C4-2B (cell line): ENCODE measurements around the gene NTNG1.

Experiments
- ZFX ChIP-seq: fragments of 450-650 bp; IDR thresholded peaks from 2 replicates; pipeline ENCODE4 v1.6.1; 2017
- TF ChIP-seq, protein P1 (sequence below): fragments of 450-650 bp; conservative IDR thresholded peaks from 2 replicates; pipeline ENCODE4 v1.5.1; 2017; ENCODE audit warnings: mild to moderate bottlenecking

DNA sequence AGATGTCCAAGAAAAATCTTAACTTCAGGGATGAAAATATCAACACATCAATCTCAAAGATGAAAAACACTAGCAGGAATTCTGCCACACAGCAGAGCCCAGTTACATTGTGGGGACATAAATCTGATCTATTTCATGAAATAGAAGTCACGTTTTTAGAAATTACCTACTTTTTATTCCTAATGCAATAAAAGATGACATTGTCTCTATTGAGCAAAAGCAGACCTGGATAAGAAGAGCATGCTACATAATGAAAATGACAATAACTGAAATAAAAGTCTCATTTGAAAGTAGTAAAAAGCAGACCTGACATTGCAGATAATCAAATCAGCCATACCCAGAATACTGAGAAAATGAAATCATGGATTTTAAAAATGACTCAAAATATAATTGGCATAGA lies 156.8 kb downstream of the NTNG1 start:
- TF ChIP-seq, protein P1, sequence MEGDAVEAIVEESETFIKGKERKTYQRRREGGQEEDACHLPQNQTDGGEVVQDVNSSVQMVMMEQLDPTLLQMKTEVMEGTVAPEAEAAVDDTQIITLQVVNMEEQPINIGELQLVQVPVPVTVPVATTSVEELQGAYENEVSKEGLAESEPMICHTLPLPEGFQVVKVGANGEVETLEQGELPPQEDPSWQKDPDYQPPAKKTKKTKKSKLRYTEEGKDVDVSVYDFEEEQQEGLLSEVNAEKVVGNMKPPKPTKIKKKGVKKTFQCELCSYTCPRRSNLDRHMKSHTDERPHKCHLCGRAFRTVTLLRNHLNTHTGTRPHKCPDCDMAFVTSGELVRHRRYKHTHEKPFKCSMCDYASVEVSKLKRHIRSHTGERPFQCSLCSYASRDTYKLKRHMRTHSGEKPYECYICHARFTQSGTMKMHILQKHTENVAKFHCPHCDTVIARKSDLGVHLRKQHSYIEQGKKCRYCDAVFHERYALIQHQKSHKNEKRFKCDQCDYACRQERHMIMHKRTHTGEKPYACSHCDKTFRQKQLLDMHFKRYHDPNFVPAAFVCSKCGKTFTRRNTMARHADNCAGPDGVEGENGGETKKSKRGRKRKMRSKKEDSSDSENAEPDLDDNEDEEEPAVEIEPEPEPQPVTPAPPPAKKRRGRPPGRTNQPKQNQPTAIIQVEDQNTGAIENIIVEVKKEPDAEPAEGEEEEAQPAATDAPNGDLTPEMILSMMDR = no peak
- TF ChIP-seq ZFX = no peak
